Measurements from ENCODE around the gene ZSCAN10.
A peak's percentile ranks its signal among the peaks of the same experiment; 100 is the strongest.

Gene ZSCAN10

GRCh38 chr16:3134338-3135125 lies 35.4 kb upstream of the ZSCAN10 start, which contains the start of gene ZNF213:
ZNF213 (plus strand) TSS chr16:3135029; CDS start chr16:3137281, 2,252 bp downstream.
- peak; percentile 95 for DNase-seq (ENCODE audit: low read depth)

- DNase-seq (ENCODE audit: low read depth), result no peak
Measured at GRCh38 chr16:3133844-3134243, 34.8 kb upstream of the ZSCAN10 start.

GRCh38 chr16:3131755-3132377 lies 32.8 kb upstream of the ZSCAN10 start:
- no peak for DNase-seq (ENCODE audit: low read depth)

DNA sequence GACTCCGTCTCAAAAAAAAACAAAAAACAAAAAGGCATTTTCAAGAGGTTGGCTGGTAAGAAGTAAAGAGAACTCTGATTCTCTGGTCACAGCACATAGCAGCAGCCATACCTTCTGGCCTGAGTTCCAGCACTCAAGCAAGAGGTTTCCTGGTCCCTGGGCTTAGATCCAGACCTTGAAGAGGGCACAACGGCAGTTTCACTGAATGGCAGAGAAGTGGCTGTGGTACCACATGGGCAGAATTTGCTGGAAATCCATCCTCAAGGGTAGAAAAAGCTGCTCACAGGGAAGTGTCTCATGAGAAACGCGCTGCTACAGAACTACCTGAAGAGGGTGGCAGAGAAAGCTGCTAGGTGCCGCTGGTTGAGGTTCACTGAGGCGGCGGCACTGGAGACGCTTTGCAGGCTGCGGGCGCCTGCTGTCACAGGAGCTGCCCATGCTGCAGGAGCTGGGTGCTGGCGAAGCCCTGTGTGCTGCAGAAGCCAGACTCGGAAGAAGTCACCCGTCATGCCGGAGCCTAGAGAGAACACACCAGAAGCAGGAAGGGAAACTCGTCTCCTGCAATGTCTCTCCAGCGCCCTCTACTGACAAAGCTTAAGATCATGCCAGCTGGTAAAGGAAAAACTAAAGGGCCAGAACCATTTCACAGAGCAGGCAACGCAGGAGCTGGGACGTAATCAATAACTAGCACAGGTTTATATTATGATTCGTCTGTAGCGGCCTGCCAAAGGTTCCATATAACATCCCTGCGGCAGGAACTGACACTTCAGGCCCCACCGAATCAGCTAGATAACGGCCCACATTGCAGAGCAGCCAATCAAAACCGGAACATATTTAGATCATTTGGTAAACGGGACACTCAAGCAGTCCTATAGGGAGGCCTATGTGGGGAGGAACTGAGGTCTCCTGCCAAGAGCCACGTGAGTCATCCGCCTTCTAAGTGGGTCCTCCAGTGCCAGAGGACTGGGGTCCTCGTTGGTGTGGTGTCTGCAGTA lies 30.3 kb upstream of the ZSCAN10 start:
- no peak for DNase-seq (ENCODE audit: low read depth)

DNA sequence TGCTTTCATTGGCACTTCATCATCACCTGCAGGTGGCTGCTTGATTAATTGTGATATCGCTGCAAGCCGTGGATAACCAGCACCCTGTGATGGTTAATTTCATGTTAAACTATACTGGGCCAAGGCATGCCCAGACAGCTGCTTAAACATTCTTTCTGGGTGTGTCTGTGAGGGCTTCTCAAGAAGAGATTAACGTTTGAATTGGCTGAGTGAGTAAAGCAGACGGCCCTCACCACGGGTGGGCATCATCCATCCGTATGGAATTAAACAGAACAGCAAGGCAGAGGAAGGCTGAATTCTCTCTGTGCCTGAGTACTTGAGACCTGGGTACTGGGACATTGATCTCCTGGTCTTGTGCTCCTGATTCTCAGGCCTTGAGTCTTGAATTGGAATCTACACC lies 28.7 kb upstream of the ZSCAN10 start:
- no peak for DNase-seq (ENCODE audit: low read depth)

DNA sequence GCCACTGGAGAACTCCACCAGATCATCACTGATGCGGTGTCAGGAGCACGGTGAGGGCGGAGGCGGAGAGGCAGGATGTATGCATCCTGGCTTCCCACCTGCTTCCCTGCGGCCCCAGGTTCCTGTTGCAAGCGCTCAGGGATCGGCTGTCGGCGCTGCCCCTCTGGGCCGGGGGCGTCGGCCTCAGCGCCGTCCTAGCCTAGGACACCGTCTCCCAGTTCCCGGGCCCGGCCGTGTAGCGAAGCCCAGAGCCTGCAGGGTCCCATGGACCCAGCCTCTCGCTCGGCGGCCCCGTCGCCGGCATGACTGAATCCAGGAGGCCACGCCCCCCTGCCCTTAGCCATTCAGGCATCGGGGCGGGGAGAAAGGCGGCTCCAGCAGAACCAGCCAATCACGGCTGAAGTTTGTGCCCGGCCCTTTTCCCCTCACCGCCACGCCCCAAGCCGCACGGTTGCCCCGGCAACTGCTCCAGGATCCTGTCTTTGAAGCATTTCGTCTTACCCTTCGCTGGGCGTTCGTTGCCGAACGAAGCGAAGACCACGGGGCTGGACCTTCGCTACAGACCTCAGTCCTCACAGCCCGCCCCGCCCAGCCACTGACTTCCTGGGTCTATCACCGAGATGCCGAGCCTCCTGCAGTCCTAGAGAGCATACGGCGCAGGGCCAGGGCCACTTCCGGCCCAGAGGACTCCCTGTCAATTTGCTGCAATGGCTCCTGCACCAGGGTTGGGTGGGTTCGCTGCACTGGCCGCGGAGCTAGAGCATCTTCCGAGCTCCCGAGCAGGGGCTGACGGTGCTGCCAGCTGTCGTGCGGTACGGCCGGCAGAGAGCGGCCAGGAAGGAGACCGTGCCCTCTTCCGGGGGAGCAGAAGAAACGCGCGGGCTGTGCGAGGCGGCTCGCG lies 25.1 kb upstream of the ZSCAN10 start:
- peak; percentile 55 for DNase-seq (ENCODE audit: low read depth)

GRCh38 chr16:3122926-3123570 lies 24.0 kb upstream of the ZSCAN10 start:
- DNase-seq (ENCODE audit: low read depth), result no peak

DNA sequence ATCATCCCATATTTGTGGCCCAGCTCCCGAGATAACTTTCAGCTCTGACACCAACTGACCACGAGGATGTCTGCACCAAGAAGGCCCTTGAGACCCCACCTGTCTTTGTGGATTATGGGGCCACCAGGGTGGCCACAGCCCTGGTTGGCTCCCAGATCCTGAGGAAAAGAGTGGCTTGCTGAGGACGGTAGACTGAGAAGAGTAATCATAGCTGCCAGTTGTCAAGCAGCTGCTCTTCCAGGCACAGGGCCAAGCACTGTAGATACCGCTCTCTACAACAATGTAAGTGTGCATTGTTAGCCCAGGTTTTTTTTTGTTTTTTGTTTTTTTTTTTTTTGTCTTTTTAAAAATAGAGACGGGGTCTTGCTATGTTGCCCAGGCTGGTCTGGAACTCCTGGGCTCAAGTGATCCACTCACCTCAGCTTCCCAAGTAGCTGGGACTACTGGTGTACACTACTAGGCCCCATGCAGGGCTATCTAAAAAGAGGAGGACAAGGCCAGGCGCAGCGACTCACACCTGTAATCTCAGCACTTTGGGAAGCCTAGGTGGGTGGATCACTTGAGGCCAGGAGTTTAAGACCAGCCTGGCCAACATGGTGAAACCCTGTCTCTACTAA lies 22.9 kb upstream of the ZSCAN10 start:
- no peak for DNase-seq (ENCODE audit: low read depth)

GRCh38 chr16:3120435-3120834 lies 21.3 kb upstream of the ZSCAN10 start:
- no peak for DNase-seq (ENCODE audit: low read depth)

GRCh38 chr16:3119701-3120408 lies 20.8 kb upstream of the ZSCAN10 start:
- no peak for DNase-seq (ENCODE audit: low read depth)

DNA sequence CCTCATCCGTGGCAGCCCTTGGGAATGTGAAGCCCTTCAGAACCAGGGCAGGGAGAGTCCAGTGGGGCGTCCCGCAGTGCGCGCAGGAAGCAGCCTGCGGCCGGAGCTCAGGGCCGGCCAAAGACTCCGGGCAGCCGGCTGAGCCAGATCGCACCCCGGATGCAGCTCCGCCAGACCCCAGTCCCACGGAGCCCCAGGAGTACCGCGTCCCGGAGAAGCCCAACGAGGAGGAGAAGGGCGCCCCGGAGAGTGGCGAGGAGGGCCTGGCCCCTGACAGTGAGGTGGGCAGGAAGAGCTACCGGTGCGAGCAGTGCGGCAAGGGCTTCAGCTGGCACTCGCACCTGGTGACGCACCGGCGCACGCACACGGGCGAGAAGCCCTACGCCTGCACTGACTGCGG lies 20.2 kb upstream of the ZSCAN10 start:
- no peak for DNase-seq (ENCODE audit: low read depth)

- no peak for DNase-seq (ENCODE audit: low read depth)
Measured at GRCh38 chr16:3118846-3119245, 19.8 kb upstream of the ZSCAN10 start.

DNA sequence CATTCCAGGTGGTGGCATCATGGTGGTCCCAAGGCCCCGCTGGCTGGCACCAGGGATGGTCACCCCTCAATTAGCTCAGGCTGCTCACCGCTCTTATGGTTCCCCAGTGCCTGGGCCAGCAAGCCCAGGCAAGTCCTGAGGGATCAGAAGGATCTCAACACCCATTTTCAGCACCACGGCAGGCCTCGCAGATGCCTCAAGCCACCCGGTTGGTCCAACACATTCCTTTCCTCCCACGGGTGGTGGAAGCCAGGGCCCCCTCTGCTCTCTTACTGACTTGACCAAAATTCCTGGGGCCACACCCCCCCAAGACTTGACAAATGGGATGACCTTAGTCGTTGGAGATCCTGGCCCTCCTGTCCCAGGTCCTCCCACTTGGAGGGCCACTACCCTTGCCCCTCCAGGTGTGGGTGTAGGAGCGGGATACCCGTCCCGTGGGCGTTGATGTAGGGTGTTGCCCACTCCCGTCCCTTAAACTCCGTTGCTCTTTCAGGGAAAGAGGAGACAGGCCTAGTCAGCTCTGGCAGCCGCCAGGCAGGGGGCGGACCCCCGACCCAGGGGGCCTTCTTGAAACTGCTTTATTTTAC lies 19.2 kb upstream of the ZSCAN10 start:
- DNase-seq (ENCODE audit: low read depth), result no peak

DNA sequence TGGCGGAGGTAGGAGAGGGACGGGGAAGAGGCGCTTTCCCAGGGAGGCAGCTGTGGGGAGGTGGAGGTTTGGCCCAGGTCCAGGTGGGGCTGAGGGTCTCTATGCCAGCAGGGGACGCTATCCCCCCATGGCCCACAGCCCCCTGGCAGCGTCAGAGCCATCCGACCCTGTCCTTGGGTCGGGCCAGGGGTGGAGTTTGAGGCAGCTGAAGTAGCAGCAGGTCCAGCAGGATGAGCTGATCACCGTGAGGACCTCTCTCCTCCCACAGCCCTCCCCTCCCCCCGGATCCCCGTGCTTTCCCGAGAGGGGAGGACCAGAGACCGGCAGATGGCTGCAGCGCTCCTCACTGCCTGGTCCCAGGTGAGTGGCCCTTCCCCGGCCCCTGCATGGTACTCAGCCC lies 16.5 kb upstream of the ZSCAN10 start:
- no peak for DNase-seq (ENCODE audit: low read depth)

DNA sequence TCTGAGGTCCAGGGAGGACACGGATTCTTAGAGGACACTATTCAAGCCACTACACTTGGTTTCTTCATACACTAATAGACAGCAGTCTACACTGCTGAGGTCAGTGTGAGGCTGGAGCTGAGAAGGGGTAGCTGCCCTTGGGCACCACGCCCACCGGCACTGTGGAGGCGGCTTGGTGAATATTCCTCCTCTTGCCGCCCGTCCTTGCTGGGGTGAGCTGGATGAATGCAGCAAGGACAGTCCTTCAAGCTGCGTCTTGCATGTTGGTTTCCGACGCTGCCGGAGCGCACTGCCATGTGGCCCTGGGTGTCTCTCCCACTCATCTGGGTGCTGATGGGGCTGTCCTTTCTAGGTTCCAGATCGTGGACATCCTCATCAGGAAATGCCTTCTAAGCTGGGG lies 15.9 kb upstream of the ZSCAN10 start:
- no peak for DNase-seq (ENCODE audit: low read depth)

DNA sequence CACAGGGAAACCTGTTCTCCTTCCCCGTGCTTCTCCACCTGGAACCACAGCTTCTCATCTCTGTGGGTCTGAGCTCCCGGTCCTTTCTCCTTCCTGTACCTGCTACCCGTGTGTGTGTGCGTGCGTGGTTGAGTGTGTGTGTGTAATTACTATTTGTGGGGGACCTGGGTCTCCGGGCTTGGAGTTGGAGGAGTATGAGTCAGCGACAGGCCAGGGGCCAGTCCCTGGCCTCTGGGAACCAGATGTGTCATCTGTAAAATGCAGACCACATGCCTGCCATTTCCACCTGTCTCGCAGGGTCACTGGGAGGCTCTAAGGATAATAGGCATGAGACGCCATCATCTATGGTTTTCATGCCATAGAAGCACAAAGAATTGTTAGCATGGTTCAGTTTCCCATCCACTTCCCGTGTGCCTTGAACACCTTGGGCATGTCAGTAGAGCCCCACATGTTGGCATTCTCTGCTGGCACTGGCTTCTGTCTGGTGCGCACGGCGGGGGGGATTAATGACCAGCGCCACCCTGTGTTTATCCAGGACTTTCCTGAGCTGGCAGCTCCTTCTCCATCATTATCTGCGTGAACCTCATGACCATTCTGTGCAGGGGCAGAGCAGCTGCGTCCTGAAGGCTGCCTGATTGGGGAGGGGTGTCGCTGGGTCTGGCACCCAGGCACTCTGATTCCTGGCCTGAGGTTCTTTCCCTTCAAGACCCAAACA lies 14.8 kb upstream of the ZSCAN10 start:
- no peak for DNase-seq (ENCODE audit: low read depth)

- no peak for DNase-seq (ENCODE audit: low read depth)
Measured at GRCh38 chr16:3112881-3113574, 13.9 kb upstream of the ZSCAN10 start.
